HG03103 (cell line): ENCODE results near the gene NAPG.
"Not testable (repeated sequence)": the region's sequence is repeated elsewhere in the genome, so short reads cannot be mapped to it uniquely, and the experiment has no call there.

Source experiments
- ATAC-seq: cut with Tn5 transposase; IDR thresholded peaks from one replicate; pipeline ENCODE4 v1.9.1; 2021; ENCODE audit warnings: low read depth; ENCODE audit not compliant: unreplicated experiment

NAPG gene

DNA sequence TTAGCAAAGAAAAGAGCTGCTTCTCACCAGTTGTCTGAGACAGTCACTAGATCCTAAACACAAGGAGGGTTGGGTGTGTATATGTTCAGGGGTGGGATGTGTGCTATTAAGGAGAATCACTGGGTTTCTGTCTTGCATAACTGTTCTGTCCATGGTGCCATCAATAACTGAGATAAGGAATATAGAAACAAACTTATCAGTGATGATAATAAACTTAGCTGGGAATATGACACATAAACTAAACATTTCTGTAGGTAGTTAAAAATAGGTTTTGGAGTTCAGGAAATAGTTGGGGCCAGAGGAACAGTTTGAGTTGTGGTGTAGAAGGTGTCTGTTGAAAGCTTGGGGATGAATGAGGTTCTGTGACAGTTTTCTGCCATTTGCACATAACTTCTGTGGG is 17.4 kb downstream of the NAPG start:
- no peak for ATAC-seq

GRCh38 chr18:10544093-10544748 is 18.4 kb downstream of the NAPG start:
- ATAC-seq: no peak

DNA sequence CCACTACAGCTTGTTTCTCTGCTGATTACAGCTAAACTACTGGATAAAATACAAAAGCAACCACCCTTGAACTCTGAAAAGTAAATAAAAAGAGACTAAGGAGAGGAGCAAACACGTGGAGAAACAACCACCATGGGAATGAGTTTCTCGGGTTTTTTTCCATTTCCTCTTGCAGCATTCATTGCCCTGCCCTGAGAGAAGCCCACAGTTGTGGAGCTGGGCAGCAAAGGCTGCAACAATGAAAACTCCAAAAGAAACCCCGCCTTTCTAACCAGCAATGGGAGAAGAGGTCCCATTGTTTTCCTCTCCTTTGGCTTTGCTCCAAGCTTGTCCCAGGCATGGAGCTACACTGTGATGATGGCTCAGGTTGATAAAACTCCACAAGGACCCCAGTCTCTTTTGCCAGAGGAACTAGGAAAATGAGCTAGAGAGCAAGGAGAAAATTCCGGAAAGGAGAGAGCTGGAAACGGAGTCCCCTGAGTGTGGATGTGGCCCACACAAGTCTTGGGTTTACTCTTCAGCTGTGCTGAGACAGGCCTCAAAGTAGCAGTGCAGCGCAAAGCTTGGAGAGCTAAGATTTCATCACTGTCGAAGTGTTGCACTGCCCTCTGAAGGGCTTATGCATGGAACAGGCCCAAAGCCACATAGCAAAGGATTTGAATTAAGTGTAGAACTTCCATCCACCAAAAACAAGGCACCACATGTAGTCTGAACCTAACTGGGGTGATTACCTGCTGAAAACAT is 20.9 kb downstream of the NAPG start:
- ATAC-seq: no peak

- ATAC-seq: no peak
Observed at GRCh38 chr18:10552226-10552625, 26.4 kb downstream of the NAPG start.

GRCh38 chr18:10556251-10556650 is 30.4 kb downstream of the NAPG start:
- ATAC-seq: not testable (repeated sequence)

DNA sequence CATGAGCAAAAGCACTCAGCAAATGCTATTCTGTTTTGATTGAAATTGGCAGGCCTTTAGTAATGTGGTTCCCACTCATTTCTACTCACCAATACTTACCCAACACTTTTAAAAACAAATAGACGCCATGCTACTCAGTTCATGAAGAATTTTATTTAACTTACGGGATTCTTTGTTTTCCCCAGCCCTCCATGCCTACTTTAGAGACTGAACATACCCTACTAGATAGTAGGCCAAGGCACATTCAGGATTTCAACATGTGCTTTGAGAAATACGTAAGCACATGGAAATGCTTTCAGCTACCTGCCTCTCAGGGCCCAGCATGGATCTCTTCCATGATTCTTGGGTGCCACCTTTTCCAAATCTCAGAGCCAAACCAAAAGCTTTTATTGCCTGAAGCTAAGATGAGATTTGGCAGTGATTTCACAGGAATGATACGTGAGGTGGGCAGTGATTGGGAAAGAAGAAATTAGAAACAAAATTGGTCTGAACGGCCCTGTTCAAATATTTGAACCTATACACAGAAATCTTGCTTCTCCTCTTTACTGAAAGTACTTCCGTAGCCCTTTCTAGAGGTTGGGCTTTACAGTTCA is 31.4 kb downstream of the NAPG start:
- no peak for ATAC-seq

DNA sequence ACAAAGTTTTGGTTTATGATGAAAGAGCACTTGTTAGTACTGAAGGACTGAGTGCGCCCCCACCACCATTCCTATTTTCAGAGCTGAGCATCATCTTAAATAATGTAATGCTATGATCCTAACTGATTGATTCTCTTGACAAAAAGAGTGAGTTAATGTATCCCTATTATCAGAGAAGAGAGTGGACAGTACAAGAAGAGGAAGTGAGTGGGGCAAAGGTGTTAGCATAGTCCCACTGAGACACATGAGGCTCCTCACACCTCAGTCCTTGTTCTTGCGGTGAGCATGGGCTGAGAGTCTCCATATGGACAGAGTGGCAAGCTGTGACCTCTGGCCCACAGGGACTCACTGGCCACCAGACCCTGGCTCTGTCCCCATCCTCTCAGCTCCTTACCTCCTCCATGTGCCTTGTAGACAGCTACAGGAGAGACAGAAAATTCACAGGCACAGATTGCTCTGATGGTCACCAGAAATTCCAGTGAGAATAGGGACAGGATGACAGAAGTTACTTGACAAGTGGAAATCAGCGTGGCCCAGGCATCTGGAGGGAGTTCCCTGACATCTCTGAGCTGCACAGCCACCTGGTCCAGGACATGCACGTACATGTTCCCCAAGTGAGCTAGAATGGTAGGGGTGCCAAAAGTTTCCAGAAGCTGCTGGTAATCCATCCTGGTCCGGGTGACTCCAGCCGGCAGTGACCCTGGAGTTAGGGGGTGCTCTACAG is 32.6 kb downstream of the NAPG start:
- no peak for ATAC-seq

- ATAC-seq: no peak
Observed at GRCh38 chr18:10558967-10559298, 33.1 kb downstream of the NAPG start.

DNA sequence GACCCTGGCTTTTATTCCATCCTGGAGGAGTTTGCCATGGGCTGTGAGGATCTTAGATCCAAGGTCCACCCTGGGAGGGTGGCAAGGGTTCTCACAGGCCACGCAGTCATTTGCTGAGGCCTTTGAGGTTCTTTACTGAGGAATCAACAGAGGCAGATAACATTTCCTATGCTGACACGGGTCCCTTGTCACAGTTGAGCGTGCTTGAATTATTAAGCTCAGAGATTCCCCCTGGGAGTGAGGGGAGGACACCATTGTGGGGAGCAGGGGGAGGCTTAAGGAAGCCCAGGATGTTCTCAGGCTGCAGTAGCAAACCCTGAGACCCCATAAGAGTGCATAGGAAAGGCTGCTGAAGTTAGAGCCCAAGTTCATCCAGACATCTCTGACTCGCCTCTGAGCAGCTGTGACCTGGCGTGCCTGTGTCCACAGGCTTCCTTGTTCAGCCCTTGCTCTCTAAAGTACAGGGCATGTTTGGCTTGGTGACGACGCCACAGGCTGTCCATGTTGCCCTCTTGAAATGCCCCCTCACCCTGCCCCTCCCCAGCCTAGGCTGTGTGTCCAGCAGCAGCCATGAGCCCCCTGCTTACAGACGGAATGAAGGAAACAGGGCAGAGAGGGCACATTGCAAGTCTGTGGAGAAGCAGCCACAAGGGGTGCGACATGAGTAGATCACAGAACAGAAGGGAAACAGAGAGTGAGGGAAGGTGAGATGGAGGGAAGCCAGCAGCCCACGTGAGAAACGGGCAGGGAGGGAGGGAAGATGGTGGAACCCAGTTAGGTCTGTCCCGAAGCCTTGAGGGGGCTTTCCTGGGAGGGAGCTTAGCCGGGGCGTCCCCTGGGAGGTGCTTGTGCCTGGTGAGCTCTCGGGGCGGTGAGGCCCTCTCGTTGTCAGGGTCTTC is 34.0 kb downstream of the NAPG start:
- no peak for ATAC-seq

- ATAC-seq: no peak
Observed at GRCh38 chr18:10560452-10561045, 34.7 kb downstream of the NAPG start.

- ATAC-seq: no peak
Observed at GRCh38 chr18:10562773-10563160, 36.9 kb downstream of the NAPG start.

DNA sequence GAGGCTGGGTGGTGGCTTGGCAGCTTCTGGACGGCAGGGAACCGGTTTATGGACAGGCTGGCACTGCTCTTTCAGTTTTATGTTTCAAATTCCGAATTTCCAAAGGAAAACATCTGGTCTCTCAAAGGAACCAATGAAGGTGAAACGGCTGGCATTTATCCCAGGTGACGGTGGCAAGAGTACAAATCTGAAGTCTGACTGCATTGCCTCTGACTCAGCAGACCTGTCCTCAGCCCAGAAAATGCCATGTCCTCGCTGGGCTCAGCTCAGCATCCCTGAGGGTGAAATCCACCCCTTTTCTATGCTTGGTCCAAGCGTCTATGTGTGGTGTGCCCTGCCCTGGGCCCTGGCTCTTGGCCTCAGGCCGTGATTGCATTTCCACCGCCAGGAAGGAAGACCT is 38.1 kb downstream of the NAPG start:
- no peak for ATAC-seq

GRCh38 chr18:10564975-10565773 is 39.3 kb downstream of the NAPG start:
- ATAC-seq: no peak

GRCh38 chr18:10565835-10566234 is 40.0 kb downstream of the NAPG start:
- ATAC-seq: no peak

DNA sequence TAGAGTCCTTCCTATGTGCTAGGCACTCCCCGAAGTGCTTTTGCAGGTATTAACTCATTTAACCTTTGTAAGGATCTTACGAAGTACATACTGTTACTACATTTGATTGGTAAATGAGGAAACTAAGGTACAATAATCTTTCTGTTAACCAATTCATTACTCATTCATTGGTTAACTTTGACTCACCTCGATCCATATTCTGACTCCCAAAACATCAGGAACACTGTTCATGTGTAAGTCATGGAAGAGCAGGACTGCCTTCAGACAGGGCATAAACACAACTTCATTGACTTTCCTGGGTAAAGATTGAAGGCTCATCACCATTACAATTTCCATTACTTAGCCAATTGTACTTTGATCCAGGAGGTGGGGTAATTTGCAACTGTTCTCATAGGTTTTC is 40.6 kb downstream of the NAPG start:
- ATAC-seq: no peak

DNA sequence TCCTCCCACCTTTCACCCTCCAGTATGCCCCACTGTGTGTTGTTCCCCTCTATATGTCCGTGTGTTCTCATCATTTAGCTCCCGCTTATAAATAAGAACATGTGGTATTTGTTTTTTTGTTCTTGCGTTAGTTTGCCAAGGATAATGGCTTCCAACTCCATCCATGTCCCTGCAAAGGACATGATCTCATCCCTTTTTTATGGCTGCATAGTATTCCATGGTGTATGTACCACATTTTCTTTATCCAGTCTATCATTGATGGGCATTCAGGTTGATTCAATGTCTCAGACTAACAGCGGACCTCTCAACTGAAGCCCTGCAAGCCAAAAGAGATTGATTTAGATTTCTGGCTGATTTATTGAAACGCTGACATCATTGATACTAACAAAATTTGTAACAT is 44.1 kb downstream of the NAPG start:
- not testable (repeated sequence) for ATAC-seq

GRCh38 chr18:10570622-10571021 is 44.8 kb downstream of the NAPG start:
- ATAC-seq: no peak

- ATAC-seq: no peak
Observed at GRCh38 chr18:10571537-10571936, 45.7 kb downstream of the NAPG start.

GRCh38 chr18:10573261-10573660 is 47.4 kb downstream of the NAPG start:
- ATAC-seq: not testable (repeated sequence)
